ENCODE data around the gene HES2.
"Not testable (repeated sequence)": the region's sequence is repeated elsewhere in the genome, so short reads cannot be mapped to it uniquely, and the experiment has no call there.

Gene HES2

DNA sequence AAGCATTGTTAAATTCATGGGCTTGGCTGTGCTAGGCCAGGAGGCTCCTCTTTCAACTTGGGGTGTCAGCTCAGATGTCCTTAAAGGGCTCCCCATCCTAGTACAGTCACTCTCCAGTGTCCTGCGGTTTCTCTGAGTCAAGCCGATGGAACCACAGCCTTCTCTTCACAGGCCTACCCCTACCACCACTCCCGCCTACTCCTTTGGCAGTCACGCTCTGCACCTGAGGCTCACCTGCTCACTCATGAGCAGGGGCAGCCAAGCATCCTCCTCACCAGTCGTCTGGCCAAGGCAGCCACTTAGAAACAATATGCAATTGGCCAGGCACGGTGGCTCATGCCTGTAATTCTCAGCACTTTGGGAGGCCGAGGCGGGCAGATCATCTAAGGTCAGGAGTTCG is 29.7 kb downstream of the HES2 start:
- DNase-seq (ENCODE audit: low read depth in 2 of 2), result no peak

DNA sequence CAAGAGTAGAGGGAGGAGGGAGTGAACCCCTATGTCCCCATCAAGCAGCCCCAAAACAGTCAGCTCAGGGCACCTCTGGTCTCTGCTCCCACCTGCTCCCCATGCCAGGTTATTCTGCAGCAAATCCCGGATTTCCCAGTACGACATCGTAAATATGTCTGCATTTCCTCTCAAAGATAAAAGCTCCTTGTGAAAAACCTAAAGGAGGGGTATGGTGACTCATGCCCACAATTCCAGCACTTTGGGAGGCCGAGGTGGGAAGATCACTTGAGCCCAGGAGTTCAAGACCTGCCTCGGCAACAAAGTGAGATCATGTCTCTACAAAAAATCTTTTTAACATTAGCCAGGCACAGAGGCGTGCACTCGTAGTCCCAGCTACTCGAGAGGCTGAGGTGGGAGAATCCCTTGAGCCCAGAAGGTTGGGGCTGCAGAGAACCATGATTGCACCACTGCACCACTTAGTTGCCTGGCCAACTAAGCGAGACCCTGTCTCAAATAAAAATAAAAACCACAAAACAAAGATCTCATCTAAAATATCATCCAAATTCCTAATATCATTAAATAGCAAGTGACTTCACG is 33.3 kb downstream of the HES2 start:
- no peak for DNase-seq (ENCODE audit: low read depth in 2 of 2)

DNA sequence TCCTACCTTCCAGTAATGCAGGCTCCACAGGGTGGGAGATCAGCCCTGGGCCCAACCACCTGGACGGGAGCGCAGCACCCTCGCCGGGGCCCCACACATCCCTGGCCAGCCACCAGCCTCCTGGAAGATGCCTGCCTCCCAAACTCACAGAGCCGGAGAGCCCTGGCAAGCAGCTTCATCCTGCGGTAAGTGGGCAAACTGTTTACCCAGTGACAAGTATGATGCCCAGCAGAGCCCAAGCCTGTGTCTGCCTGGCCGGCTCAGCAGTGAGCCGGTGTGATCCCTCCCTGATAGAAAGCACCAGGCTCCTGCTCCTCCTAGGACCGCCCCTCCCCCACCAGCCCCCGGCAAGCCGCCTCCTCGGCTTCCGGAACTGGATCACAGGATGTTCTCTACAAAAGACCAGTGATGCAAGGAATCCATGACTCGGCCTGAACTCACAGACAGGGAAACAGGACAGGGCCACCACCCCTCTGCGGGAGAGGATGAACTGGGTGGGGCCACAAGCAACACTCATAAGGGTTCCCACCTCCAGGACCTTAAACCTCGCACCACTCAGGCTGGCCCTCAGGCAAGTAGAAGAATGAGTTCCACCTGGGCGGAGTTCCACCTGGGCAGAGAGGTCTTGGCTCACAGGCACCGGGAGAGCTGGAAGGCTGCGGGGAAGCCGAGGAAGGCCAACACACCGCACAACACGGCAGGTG is 34.1 kb downstream of the HES2 start:
- DNase-seq (ENCODE audit: low read depth in 2 of 2), result no peak

DNA sequence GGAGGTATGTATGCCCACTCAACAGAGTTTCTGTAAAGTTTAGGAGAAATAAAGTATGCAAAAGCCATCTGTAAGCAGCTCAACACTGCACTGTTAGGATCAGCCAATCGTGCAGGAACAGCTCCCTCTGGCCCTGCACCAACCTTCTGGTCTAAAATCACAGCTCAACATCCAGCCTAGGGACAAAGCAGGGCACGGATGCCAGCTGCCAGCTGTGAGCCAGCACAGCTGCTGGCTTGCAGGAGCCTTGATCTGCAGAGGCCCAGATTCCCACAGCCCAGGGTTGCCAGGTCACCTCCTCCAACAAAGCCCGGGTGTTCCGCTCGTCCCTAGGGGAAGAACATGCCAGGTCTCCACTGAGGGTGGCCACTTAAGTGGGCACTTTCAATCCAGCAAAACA is 34.8 kb downstream of the HES2 start:
- DNase-seq (ENCODE audit: low read depth in 2 of 2), result no peak

DNA sequence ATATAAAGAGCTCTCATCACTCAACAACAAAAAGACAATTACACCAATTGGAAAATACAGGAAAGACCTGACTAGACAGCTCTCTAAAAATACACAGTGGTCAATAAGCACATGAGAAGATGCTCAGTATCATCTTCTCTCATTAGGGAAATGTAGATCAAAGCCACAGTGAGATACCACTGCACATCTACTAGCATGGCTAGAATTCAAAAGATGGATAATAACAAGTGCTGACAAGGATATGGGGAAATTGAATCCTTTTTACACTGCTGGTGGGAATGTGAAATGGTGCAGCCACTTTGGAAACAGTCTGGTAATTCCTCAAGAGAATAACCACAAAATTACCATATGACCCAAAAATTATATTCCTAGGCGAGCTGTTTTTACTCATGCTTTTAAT is 35.6 kb downstream of the HES2 start:
- DNase-seq (ENCODE audit: low read depth in 2 of 2), result no peak

DNA sequence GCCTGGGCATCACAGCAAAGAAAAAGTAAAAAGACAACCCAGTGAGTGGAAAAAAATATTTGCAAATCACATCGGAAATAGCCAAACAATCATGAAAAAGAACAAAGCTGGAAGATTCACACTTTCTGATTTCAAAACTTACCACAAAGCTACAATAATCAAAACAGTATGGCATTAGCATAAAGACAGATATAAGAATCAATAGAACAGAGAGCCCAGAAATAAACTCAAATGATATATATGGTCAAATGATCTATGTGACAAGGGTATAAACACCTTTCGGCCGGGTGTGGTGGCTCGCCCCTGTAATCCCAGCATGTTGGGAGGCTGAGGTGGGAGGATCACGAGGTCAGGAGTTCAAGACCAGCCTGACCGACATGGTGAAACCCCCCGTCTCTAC is 39.7 kb downstream of the HES2 start:
- DNase-seq (ENCODE audit: low read depth in 2 of 2), result no peak

DNA sequence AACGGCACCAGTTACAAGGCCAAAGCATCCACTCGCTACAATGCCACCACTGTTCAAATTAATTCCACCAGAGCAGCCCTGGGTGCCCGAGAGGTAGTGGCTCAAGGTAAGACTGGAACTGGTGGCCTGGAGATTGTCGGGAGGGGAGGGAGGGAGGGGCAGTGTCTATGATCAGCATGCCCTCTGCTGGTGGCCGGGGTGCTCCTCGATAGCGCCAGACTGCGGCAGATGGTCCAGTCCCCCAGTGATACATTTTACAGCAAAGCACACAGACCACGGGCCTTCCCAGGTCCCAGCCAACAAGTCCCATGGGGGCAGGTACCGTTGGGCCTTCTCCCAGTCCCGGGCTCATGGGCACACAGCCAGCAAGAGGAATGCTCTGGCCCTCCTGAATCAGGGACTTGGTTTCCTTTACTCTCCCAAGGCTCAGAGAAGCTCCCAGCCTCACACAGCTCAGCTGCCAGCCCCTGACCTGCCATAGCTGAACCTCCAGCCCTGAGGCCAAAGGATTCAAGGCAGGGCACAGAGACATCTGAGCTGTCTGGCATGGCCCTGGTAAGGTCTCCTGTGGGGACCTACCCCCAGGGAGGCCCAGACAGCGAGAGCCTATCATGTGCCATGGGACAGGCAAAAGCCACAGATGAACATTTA is 41.5 kb downstream of the HES2 start:
- DNase-seq (ENCODE audit: low read depth in 2 of 2), result no peak

DNA sequence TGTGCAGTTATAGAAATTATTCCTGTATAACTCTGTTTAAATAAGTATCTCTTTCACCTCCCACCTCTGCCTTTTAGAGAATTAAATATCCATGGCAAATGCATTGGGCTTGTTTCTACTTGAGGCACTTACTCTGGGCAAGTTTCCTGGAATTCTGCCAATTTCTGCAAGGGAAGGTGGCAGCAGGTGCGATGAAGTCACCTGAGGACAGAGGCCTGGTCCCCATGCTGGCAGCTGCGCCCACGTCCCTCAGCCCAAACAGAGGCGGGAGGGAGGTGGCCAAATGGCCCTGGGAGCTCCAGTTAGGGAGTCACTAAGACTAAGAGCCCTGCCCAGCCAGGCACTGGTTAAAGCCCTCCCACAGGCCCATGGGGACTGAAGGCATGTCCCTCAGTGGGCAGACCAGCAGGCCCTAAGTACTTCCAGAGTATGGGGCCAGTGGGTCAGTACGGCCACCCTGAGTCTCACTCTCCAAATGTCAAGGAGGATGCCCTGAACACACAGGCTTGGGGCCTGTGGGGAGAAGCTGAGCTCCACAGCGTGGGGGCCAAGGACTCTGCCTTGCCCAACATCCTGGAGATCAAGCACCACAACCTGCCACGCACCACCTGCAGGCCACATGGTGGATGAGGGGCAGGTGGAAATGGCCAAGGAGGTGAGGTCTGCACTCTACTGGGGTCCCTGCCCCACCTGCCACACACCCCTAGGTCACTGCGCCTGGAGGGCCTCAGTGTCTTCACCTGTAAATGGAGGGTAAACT is 45.6 kb downstream of the HES2 start:
- DNase-seq (ENCODE audit: low read depth in 2 of 2), result no peak

DNA sequence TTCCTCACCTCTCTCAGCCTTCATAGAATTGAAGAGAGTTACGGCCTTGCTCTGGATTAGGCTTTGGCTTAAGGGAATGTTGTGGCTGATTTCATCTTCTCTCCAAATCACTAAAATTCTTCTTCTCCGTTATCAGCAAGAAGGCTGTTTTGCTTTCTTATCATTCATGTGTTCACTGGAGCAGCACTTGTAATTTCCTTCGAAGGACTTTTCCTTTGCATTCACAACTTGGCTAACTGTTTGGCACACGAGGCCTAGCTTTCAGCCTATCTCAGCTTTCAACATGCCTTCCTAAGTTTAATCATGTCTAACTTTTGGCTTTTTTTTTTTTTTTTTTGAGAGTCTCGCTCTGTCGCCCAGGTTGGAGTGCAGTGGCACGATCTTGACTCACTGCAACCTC is 47.5 kb downstream of the HES2 start:
- DNase-seq (ENCODE audit: low read depth in 2 of 2), result not testable (repeated sequence)

DNA sequence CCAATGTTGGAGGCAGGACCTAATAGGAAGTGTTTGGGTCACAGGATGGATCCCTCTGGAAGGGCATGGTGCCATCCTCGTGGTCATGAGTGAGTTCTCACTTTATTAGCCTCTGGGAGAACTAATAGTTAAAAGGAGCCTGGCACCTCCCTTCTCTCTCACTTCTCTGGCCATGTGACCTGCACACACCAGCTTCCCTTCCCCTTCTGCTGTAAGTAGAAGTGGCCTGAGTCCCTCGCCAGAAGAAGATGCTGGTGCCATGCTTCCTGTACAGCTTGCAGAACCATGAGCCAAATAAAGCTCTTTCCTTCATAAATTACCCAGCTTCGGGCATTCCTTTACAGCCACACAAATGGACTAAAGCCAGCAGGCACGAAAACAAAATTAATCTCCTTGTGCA is 49.7 kb downstream of the HES2 start:
- no peak for DNase-seq (ENCODE audit: low read depth in 2 of 2)

DNA sequence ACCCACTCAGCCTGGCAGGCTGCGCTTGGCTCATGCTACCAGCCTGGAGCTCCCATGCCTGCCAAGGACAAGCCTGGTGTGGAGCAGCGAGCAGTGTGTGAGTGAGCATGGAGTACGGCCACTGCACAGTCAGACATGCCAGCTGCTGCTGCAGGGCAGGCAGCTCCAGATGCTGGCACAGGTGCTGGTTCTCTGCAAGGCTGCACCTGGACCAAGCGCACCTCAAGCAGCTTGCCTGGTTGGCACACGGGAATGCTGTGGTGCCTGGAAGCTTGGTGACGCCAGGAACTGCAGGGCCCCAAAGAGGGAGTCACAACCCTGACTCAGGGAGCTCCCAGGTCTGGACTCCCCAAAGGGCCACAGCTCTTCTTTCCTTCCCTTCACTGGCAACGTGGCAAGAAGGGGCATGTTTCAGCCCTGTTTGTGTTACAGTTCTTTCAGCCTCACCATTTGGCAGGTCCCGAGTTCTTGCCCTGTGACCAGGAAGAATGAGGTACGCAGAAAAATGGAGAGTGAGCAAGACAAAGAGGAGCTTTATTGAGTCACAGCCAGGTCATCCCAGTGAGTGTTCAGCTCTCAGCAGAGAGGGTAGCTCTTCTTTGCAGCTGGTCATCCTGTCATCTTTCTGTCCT is 52.2 kb downstream of the HES2 start:
- no peak for DNase-seq (ENCODE audit: low read depth in 2 of 2)

DNA sequence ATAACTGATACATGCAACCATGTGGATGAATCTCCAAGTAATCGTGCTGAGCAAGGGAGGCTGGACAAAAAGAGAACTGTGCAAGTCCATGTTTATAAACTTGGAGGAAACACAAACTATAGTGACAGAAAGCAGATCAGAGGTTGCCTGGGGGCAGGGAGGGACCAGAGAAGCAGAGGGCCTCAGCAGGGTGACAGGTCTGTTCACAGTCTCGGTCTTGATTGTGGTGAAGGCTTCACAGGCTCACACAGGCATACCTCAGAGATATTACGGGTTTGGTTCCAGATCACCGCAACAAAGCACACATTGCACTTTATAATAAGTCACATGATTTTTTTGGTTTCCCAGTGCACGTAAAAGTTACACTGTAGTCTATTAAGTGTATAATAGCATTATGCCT is 54.7 kb downstream of the HES2 start:
- no peak for DNase-seq (ENCODE audit: low read depth in 2 of 2)

DNA sequence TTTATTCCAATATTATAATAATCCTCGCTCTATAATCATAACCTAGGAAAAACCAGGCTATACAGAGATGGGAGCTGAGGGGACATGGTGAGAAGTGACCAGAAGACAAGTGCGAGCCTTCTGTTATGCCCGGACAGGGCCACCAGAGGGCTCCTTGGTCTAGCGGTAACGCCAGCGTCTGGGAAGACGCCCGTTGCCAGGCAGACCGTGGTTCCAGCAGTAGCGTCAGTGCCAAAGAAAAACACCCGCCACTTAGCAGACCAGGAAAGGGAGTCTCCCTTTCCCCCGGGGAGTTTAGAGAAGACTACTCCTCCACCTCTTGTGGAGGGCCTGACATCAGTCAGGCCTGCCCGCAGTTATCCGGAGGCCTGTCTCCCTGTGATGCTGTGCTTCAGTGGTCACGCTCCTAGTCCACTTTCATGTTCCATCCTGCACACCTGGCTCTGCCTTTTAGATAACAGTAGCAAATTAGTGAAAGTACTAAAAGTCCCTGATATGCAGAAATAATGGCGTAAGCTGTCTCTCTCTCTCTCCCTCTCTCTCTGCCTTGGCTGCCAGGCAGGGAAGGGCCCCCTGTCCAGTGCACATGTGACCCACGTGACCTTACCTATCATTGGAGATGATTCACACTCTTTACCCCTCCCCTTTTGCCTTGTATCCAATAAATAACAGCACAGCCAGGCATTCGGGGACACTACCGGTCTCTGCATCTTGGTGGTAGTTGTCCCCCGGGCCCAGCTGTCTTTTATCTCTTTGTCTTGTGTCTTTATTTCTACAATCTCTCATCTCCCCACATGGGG is 56.4 kb downstream of the HES2 start:
- not testable (repeated sequence) for DNase-seq (ENCODE audit: low read depth in 2 of 2)

Measured in activated CD4-positive, alpha-beta T cell treated with anti-CD3 and anti-CD28 coated beads for 24 hours (primary cell).